ENCODE measurements around the gene OPRPN. TPM values are rescaled to one million over a fixed set of nuclear protein-coding genes. Genes with fewer than 3 reads are reported as not detected.

OPRPN gene
- total RNA-seq, 1 experiment from 2014 or later, result not detected

DNA sequence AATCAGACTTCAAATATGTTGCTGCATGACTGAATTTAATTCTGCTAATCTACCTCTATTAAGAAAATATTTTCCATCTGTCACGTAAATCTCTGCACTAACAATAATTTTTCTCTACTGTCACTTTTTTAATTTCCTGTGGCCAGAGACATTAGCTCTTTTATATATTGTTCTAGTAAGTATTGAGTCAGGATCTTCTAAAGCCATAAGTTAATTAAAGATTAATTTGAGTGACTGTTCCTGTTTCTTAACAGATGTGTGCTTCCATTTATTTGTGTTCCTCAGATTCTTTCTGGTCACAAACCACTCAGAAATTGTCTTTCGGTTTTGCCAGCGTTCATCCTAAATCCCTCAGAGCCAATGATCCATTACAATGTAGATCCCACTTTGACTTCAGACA lies 17.2 kb upstream of the OPRPN start (continued):
- TF ChIP-seq, protein P1, sequence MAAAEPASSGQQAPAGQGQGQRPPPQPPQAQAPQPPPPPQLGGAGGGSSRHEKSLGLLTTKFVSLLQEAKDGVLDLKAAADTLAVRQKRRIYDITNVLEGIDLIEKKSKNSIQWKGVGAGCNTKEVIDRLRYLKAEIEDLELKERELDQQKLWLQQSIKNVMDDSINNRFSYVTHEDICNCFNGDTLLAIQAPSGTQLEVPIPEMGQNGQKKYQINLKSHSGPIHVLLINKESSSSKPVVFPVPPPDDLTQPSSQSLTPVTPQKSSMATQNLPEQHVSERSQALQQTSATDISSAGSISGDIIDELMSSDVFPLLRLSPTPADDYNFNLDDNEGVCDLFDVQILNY (CRISPR knock-in tag; IDR thresholded peaks at IDR 0.05), result no peak
- TF ChIP-seq TCF7 (CRISPR knock-in tag; IDR thresholded peaks at IDR 0.05; ENCODE audit: low read depth), result no peak
- TF ChIP-seq KAT7 (CRISPR knock-in tag; IDR thresholded peaks at IDR 0.05; ENCODE audit: borderline replicate concordance), result no peak
- no peak for TF ChIP-seq OVOL2 (CRISPR knock-in tag; IDR thresholded peaks at IDR 0.05; ENCODE audit: borderline replicate concordance)
- TF ChIP-seq TP53 (CRISPR knock-in tag; IDR thresholded peaks at IDR 0.05), result no peak
- TF ChIP-seq NR2C2 (CRISPR knock-in tag; IDR thresholded peaks at IDR 0.05), result no peak
- TF ChIP-seq, protein P2, sequence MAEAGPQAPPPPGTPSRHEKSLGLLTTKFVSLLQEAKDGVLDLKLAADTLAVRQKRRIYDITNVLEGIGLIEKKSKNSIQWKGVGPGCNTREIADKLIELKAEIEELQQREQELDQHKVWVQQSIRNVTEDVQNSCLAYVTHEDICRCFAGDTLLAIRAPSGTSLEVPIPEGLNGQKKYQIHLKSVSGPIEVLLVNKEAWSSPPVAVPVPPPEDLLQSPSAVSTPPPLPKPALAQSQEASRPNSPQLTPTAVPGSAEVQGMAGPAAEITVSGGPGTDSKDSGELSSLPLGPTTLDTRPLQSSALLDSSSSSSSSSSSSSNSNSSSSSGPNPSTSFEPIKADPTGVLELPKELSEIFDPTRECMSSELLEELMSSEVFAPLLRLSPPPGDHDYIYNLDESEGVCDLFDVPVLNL (CRISPR knock-in tag; IDR thresholded peaks at IDR 0.05; ENCODE audit: borderline replicate concordance, low read depth), result no peak
- TF ChIP-seq, protein P3, sequence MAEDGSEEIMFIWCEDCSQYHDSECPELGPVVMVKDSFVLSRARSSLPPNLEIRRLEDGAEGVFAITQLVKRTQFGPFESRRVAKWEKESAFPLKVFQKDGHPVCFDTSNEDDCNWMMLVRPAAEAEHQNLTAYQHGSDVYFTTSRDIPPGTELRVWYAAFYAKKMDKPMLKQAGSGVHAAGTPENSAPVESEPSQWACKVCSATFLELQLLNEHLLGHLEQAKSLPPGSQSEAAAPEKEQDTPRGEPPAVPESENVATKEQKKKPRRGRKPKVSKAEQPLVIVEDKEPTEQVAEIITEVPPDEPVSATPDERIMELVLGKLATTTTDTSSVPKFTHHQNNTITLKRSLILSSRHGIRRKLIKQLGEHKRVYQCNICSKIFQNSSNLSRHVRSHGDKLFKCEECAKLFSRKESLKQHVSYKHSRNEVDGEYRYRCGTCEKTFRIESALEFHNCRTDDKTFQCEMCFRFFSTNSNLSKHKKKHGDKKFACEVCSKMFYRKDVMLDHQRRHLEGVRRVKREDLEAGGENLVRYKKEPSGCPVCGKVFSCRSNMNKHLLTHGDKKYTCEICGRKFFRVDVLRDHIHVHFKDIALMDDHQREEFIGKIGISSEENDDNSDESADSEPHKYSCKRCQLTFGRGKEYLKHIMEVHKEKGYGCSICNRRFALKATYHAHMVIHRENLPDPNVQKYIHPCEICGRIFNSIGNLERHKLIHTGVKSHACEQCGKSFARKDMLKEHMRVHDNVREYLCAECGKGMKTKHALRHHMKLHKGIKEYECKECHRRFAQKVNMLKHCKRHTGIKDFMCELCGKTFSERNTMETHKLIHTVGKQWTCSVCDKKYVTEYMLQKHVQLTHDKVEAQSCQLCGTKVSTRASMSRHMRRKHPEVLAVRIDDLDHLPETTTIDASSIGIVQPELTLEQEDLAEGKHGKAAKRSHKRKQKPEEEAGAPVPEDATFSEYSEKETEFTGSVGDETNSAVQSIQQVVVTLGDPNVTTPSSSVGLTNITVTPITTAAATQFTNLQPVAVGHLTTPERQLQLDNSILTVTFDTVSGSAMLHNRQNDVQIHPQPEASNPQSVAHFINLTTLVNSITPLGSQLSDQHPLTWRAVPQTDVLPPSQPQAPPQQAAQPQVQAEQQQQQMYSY (CRISPR knock-in tag; IDR thresholded peaks at IDR 0.05), result no peak

GRCh38 chr4:70382691-70383181 lies 15.0 kb upstream of the OPRPN start, which contains the start of gene SMR3B:
TSS of gene SMR3B (plus strand) at chr4:70383131. CDS start at chr4:70384511, 1,380 bp downstream.
- POLR2A ChIA-PET, result no interaction called here
- Mint-ChIP-seq H3K27ac (no peak within 1 kb of the TSS), H3K36me3 (no peaks in the 10 kb centered on the region), H3K4me3 (no peak within 1 kb of the TSS), H3K4me1 (no peaks in the 10 kb centered on the region), H3K9me3 (no peaks in the 10 kb centered on the region), H3K27me3 (ENCODE audit: low read depth) (no peaks in the 10 kb centered on the region)
- ATAC-seq, result no peak
- no peak for DNase-seq (ENCODE audit: low spot score)
- CTCF ChIA-PET, result no interaction called here
- no peak for TF ChIP-seq KAT7 (CRISPR knock-in tag; IDR thresholded peaks at IDR 0.05; ENCODE audit: borderline replicate concordance)
- TF ChIP-seq ZNF232 (CRISPR knock-in tag; IDR thresholded peaks at IDR 0.05), result no peak
- no peak for TF ChIP-seq OVOL2 (CRISPR knock-in tag; IDR thresholded peaks at IDR 0.05; ENCODE audit: borderline replicate concordance)
- no peak for TF ChIP-seq ETV6 (CRISPR knock-in tag; IDR thresholded peaks at IDR 0.05)
- TF ChIP-seq, protein P4, sequence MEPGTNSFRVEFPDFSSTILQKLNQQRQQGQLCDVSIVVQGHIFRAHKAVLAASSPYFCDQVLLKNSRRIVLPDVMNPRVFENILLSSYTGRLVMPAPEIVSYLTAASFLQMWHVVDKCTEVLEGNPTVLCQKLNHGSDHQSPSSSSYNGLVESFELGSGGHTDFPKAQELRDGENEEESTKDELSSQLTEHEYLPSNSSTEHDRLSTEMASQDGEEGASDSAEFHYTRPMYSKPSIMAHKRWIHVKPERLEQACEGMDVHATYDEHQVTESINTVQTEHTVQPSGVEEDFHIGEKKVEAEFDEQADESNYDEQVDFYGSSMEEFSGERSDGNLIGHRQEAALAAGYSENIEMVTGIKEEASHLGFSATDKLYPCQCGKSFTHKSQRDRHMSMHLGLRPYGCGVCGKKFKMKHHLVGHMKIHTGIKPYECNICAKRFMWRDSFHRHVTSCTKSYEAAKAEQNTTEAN (CRISPR knock-in tag; IDR thresholded peaks at IDR 0.05), result no peak
- TF ChIP-seq TCF7 (CRISPR knock-in tag; IDR thresholded peaks at IDR 0.05; ENCODE audit: low read depth), result no peak
- no peak for TF ChIP-seq CTCF (IDR thresholded peaks at IDR 0.05)
- no peak for TF ChIP-seq IRF2 (CRISPR knock-in tag; IDR thresholded peaks at IDR 0.05; ENCODE audit: borderline replicate concordance, low read depth)
- TF ChIP-seq ATF3 (CRISPR knock-in tag; conservative IDR thresholded peaks at IDR 0.05), result no peak
